Stimulated activated CD8-positive, alpha-beta memory T cell treated with anti-CD3 and anti-CD28 coated beads, Interleukin-2, amount 100 ng/mL, for 1 hour (primary cell): ENCODE measurements around the gene PLCD3.
"Not testable (repeated sequence)": the region's sequence is repeated elsewhere in the genome, so short reads cannot be mapped to it uniquely, and the experiment has no call there.

ENCODE experiments used
- DNase-seq, 2 donors: peaks; one replicate each; pipeline ENCODE4 v3.0.0-alpha.2; 2020; ENCODE audit warnings: low read depth in 2 of 2

Gene PLCD3

GRCh38 chr17:45135192-45135977 is 3.1 kb upstream of the PLCD3 start, which contains the start of gene ACBD4:
TSS of gene ACBD4 (plus strand) at chr17:45135687. CDS start at chr17:45136145, 458 bp downstream.
- peak; percentile 96 to 97 for DNase-seq

- DNase-seq = peak in 1 of 2 donors; percentile 28
Measured at GRCh38 chr17:45132572-45133463, 503 bp upstream of the PLCD3 start.

- DNase-seq = no peak
Measured at GRCh38 chr17:45131616-45132319, 547 bp downstream of the PLCD3 start.

DNA sequence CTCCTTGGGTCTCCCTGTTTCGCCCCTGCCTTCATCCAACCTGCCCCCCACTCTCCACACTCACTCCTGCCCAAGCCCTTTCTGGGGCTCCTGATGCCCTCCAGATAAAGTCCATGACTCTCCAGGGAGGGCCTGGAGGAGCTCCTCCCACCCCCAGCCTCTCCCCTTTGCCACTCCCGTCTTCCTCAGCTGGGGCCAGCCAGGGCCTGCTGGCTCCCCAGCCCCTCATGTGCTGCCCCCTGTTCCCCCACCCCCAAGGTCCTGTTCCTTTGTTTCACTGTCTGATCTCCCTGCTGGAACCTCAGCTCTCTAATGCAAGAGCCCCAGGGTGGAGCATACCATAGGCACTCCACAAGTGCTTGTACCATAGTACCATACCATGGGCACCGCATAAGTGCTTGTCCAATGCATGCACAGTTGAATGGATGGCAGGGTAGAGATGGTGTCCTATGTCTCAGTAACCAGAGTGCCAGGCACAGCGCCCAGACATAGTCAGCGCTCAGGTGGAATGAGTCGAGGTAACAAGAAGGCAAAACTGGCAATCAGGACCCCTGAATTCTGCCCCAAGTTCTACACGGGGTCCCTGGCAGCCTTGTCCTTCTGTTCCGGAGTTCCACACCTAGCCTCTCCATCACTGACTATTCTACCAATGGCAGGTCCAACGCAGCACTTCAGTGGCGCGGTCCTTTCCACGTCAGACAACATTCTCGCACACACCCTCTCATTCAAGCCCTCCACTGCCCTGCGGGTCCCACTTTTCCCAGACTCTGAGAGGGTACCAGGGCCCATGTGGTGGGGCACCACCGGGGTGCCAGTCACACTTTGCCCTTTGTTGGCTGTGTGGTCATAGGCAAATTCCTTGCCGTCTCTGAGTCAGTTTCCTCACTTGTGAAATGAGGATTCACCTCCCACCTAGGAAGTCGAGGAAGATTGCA is 1.4 kb downstream of the PLCD3 start:
- no peak for DNase-seq

DNA sequence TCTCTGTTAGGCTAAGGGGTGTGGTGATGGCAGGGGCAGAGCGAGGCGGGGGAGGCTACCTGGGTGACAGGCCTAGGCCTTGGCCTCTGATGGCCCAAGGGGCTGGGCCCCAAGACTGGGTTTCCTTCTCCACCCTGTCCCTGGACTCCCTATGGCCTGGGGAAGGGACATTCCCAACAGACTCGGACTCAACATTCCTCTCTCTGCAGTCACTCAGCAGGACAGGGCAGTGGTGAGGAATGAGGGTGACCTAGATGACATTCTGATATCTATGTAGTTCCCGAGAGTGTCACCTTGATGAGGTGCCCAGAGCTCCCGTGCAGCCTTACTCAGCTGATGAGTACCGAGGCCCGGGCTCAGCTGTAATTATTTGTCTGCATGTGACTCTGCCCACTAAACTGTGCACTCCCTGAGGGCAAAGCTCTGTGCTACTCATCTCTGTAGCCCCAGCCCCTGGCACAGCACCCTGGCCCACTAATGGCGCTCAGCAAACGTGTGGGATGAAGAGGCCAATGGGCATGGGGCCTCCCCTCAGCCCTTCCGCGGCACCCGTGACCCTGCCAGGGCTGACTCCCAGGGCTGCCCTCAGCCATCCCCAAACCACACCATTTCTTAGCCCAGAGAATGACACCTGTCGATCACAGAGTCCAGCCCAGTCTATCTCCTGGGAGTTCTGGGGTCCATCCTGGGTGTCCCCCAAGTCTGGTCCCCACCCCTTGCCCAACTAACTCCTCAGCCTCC is 2.2 kb downstream of the PLCD3 start:
- no peak for DNase-seq

GRCh38 chr17:45129426-45129939 is 2.8 kb downstream of the PLCD3 start:
- no peak for DNase-seq

GRCh38 chr17:45128989-45129388 is 3.3 kb downstream of the PLCD3 start:
- no peak for DNase-seq

DNA sequence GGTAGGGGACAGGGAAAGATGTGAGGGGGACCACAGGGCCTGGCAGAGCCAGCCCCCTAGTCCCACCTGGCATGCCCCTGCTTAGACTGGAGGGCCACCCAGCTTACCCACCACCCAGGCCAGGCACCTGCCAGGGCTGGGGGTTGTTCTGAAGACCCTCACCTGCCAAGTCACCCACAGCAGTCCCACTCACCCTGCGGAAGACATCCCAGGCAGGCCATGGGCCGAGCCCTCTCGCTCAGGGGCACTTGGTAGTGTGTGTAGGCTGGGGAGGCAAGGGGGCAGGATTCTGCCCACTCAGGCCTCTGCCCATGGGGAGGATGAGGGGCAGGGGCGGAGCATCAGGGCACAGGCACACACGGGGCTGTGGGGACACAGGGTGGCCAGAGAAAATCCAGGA is 4.0 kb downstream of the PLCD3 start:
- DNase-seq = no peak

GRCh38 chr17:45127548-45128300 is 4.6 kb downstream of the PLCD3 start:
- DNase-seq = no peak

DNA sequence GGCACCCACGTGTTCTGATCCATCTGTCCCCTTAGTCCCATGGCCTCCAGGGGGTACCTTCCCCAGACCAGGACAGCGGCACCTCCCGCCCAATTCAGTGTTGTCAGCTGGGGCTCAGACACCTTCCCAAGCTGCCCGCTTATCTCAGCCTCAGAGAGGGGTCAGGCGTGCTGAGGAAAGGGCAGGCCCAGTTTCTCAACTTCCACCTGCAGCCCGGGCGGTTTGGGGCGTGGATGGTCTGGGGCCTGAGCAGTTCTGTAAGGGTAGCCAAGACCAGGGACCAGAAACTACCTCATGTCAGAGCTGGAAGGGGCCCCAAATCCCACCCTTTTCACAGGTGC is 5.1 kb downstream of the PLCD3 start:
- no peak for DNase-seq

DNA sequence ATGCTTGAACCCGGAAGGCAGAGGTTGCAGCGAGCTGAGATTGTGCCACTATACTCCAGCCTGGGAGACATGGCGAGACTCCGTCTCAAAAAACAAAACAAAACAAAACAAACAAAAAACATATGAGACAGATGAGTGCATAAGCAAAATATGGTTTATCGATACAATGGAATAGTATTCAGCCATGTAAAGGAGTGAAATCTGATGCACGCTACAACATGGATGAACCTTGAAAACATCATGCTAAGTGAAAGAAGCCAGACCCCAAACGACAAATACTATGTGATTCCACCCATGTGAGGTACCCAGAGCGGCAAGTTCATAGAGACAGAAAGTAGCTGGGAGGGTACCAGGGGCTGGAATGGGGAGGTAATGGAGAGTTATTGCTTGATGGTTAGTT is 6.8 kb downstream of the PLCD3 start:
- DNase-seq = no peak

- DNase-seq = not testable (repeated sequence)
Measured at GRCh38 chr17:45124797-45125122, 7.6 kb downstream of the PLCD3 start.

GRCh38 chr17:45123930-45124796 is 8.2 kb downstream of the PLCD3 start:
- DNase-seq = no peak

DNA sequence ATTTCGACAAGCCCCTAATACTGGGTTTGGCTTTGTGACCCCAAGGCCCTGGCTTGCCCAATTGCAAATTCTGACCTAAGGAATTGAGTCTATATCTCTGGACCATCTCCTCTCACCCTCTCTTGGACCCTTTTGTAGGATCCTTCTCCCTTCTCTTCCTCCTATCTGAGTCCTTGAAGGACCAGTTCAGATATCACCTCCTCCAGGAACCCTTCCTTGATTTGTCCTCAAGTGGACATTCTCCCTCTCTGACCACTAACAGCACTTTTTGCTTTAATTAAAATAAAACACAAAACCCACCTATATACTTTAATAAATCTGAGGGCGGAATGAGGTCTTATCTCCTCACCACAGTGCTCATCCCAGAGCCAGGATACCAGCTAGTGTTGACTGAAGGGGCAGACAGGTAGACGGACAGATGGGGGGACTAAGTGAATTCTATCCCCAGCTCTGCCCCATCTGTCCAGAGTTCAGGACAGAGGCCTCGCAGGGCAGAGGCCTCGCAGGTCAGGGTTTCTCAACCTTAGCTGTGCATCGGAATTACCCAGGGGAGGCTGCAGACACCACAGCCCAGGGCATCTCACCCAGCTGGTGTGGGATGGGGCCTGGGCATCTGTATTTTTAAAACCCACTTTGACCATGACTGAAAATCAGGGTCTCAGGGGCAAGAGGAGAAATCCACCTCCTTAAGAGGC is 9.1 kb downstream of the PLCD3 start:
- no peak for DNase-seq

DNA sequence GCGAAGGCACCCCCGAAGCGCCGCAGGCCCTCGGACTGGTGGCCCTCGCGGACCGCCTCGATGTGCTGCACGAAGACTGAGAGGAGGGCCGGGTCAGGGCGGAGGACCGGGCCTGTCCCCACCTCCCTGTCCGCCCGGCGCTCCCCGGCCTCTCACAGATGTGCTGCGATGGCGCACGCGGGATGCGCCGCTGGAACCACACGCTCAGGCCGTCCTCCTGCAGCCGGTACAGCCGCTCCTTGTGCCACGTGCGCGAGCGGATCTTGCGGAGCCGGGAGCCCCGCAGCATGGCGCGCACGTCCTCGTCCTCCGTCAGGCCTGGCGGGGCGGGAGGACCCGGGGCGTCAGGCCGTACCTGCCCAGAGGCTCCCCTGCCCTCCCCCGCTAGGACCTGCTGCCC is 11.3 kb downstream of the PLCD3 start:
- no peak for DNase-seq

DNA sequence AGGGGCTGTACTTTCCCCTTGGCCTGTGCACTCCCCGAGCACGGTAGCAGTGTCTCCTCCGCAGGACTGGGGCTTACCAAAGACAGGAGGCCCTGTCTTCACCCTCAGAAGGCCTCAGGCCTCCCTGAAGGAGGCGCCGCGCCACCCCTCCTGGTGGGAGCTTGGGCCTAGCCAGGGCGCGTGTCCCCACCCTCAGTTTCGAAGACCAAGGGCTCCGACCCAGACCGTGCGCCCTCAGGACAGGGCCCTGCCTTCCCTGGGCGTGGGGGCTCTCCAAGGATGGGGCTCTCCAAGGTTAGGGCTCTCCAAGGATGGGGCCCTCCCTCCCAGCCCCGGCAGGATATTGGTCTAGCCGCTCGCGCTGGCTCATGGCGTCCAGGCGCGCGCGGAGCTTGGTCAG is 11.8 kb downstream of the PLCD3 start:
- no peak for DNase-seq

GRCh38 chr17:45119964-45120363 is 12.4 kb downstream of the PLCD3 start:
- DNase-seq = no peak

DNA sequence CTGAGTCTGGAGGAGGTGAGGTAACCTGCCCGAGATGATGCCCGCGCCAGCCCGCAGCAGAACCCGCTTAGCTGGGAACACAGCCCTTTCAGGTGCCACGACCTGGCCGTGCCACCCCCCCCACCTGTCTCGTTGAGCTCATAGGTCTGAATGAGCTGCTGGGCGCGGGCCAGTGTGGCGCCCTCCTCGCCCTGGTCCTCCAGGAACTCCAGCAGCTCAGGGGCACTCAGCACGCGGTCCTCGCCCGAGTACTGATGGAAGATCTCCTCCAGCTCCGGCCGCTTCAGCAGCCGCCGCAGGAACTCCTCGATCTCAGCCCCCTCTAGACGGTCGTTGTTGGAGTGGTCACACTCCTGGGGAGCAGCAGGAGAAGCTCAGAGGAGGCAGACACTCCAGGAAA is 13.6 kb downstream of the PLCD3 start:
- no peak for DNase-seq
